ENCODE measurements around the gene PKD1L1.

DNA sequence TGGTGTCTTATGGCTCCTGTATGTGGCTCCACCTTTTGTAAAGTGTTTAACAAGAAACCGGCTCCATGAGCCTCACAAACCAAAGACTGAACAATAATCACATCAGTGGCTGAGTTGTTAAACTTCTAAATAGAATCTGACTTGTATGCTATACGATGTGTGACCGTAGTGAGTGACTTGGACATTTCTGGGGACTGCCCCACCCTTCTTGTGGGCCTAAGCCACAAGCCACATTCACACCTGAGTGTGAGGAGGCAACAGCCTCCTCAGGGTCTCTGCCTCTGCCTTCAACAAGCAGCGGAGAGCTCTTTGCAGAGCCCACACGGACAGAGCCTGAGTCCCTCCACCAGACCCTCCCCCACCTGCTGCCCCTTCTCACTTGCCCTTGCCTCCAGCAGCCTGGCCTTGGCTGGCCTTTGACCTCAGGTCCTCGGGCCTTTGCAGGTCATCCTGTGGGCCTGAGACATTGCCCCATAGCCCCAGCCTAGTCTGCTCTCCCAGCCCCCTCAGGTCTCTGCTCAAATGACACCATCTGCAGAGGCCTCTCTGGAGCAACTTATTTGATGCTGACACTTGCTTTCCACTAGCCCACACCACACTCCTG lies 209.6 kb downstream of the PKD1L1 start:
- TF ChIP-seq, protein P1, sequence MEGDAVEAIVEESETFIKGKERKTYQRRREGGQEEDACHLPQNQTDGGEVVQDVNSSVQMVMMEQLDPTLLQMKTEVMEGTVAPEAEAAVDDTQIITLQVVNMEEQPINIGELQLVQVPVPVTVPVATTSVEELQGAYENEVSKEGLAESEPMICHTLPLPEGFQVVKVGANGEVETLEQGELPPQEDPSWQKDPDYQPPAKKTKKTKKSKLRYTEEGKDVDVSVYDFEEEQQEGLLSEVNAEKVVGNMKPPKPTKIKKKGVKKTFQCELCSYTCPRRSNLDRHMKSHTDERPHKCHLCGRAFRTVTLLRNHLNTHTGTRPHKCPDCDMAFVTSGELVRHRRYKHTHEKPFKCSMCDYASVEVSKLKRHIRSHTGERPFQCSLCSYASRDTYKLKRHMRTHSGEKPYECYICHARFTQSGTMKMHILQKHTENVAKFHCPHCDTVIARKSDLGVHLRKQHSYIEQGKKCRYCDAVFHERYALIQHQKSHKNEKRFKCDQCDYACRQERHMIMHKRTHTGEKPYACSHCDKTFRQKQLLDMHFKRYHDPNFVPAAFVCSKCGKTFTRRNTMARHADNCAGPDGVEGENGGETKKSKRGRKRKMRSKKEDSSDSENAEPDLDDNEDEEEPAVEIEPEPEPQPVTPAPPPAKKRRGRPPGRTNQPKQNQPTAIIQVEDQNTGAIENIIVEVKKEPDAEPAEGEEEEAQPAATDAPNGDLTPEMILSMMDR (IDR thresholded peaks at IDR 0.05) = no peak
- TF ChIP-seq POLR2A (IDR thresholded peaks at IDR 0.05) = no peak
